Measurements from ENCODE around the gene COL15A1. TPM values are rescaled to one million over a fixed set of nuclear protein-coding genes. Genes with fewer than 3 reads are reported as not detected.
A peak's percentile ranks its signal among the peaks of the same experiment; 100 is the strongest.

Gene COL15A1
- total RNA-seq, 1 experiment from 2014 or later = 4.2 TPM

- no peak for DNase-seq (ENCODE audit: low read depth)
Observed at GRCh38 chr9:99015448-99015847, 71.7 kb downstream of the COL15A1 start.

- DNase-seq (ENCODE audit: low read depth) = no peak
Observed at GRCh38 chr9:99015890-99016289, 72.2 kb downstream of the COL15A1 start.

GRCh38 chr9:99016681-99017387, 73.1 kb downstream of the COL15A1 start:
- DNase-seq (ENCODE audit: low read depth) = no peak

- DNase-seq (ENCODE audit: low read depth) = no peak
Observed at GRCh38 chr9:99018653-99019052, 74.9 kb downstream of the COL15A1 start.

- peak; percentile 98 for DNase-seq (ENCODE audit: low read depth)
Observed at GRCh38 chr9:99019510-99020331, 76.0 kb downstream of the COL15A1 start.

- DNase-seq (ENCODE audit: low read depth) = no peak
Observed at GRCh38 chr9:99020786-99021436, 77.2 kb downstream of the COL15A1 start.

- no peak for DNase-seq (ENCODE audit: low read depth)
Observed at GRCh38 chr9:99021512-99021911, 77.8 kb downstream of the COL15A1 start.

- no peak for DNase-seq (ENCODE audit: low read depth)
Observed at GRCh38 chr9:99023231-99023630, 79.5 kb downstream of the COL15A1 start.

- peak; percentile 65 for DNase-seq (ENCODE audit: low read depth)
Observed at GRCh38 chr9:99023831-99024230, 80.1 kb downstream of the COL15A1 start.

- no peak for DNase-seq (ENCODE audit: low read depth)
Observed at GRCh38 chr9:99024959-99025358, 81.3 kb downstream of the COL15A1 start.

GRCh38 chr9:99025616-99026270, 82.0 kb downstream of the COL15A1 start:
- no peak for DNase-seq (ENCODE audit: low read depth)

GRCh38 chr9:99026271-99026955, 82.7 kb downstream of the COL15A1 start:
- no peak for DNase-seq (ENCODE audit: low read depth)

- no peak for DNase-seq (ENCODE audit: low read depth)
Observed at GRCh38 chr9:99026956-99027298, 83.2 kb downstream of the COL15A1 start.

GRCh38 chr9:99027443-99027842, 83.7 kb downstream of the COL15A1 start:
- DNase-seq (ENCODE audit: low read depth) = no peak

GRCh38 chr9:99029083-99029645, 85.5 kb downstream of the COL15A1 start:
- DNase-seq (ENCODE audit: low read depth) = no peak

GRCh38 chr9:99030092-99030511, 86.4 kb downstream of the COL15A1 start:
- DNase-seq (ENCODE audit: low read depth) = peak; percentile 71

- DNase-seq (ENCODE audit: low read depth) = no peak
Observed at GRCh38 chr9:99030610-99031109, 87.0 kb downstream of the COL15A1 start.

- DNase-seq (ENCODE audit: low read depth) = no peak
Observed at GRCh38 chr9:99031319-99031718, 87.6 kb downstream of the COL15A1 start.

GRCh38 chr9:99031994-99032393, 88.3 kb downstream of the COL15A1 start:
- DNase-seq (ENCODE audit: low read depth) = no peak

GRCh38 chr9:99034149-99034548, 90.4 kb downstream of the COL15A1 start:
- DNase-seq (ENCODE audit: low read depth) = no peak

- no peak for DNase-seq (ENCODE audit: low read depth)
Observed at GRCh38 chr9:99035313-99035712, 91.6 kb downstream of the COL15A1 start.
